Mammary epithelial cell (primary cell): ENCODE data around the gene ROBO4.

ENCODE experiments used
- EZH2 ChIP-seq: IDR thresholded peaks from 2 replicates; pipeline ENCODE4 v1.6.1; 2012; ENCODE audit warnings: low read length, inconsistent platforms, borderline replicate concordance
- TF ChIP-seq, protein P1 (sequence below), 2 donors: IDR thresholded peaks in 1 of 2; conservative IDR thresholded peaks in 1 of 2; 2 replicates each; pipeline ENCODE4 v1.5.1; 2011 to 2012; ENCODE audit warnings: inconsistent platforms in 2 of 2, low read length in 2 of 2, mild to moderate bottlenecking in 2 of 2, control low read depth in 1 of 2, low read depth in 1 of 2; ENCODE audit not compliant: insufficient read depth in 1 of 2; ENCODE audit errors: extremely low read depth in 1 of 2

DNA sequence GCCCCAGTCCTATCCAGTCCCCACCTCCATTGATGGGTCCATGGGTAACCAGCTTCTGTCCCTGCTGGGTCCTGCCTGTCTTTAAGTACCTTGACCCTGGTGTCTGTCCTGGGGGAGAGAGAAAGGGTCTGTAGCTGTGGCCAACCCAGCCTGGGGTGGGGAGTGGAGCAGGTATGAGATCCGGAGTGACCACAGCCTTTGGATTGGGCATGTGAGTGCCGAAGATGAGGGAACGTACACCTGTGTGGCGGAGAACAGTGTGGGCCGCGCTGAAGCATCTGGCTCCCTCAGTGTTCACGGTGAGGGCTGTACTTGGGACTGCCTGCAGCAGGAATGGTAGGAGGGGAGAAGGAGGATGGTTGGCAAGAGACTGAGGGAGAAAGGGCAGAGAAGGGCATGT is 27.2 kb downstream of the ROBO4 start:
- TF ChIP-seq, protein P1, sequence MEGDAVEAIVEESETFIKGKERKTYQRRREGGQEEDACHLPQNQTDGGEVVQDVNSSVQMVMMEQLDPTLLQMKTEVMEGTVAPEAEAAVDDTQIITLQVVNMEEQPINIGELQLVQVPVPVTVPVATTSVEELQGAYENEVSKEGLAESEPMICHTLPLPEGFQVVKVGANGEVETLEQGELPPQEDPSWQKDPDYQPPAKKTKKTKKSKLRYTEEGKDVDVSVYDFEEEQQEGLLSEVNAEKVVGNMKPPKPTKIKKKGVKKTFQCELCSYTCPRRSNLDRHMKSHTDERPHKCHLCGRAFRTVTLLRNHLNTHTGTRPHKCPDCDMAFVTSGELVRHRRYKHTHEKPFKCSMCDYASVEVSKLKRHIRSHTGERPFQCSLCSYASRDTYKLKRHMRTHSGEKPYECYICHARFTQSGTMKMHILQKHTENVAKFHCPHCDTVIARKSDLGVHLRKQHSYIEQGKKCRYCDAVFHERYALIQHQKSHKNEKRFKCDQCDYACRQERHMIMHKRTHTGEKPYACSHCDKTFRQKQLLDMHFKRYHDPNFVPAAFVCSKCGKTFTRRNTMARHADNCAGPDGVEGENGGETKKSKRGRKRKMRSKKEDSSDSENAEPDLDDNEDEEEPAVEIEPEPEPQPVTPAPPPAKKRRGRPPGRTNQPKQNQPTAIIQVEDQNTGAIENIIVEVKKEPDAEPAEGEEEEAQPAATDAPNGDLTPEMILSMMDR (conservative IDR thresholded peaks at IDR 0.05 in 1 of 2, IDR thresholded peaks at IDR 0.05 in 1 of 2; ENCODE audit: extremely low read depth in 1 of 2, insufficient read depth in 1 of 2, low read depth in 1 of 2, low read length in 2 of 2), result no peak
- no peak for TF ChIP-seq EZH2
